SKM-1 (cell line): ENCODE measurements around the gene MAD1L1.

Experiments
- DNase-seq: peaks from one replicate; lab custom pipeline; 2025; ENCODE audit not compliant: unreplicated experiment; lab: John Stamatoyannopoulos, UW

MAD1L1 gene

GRCh38 chr7:1811850-1812508 is 420.8 kb downstream of the MAD1L1 start:
- no peak for DNase-seq

DNA sequence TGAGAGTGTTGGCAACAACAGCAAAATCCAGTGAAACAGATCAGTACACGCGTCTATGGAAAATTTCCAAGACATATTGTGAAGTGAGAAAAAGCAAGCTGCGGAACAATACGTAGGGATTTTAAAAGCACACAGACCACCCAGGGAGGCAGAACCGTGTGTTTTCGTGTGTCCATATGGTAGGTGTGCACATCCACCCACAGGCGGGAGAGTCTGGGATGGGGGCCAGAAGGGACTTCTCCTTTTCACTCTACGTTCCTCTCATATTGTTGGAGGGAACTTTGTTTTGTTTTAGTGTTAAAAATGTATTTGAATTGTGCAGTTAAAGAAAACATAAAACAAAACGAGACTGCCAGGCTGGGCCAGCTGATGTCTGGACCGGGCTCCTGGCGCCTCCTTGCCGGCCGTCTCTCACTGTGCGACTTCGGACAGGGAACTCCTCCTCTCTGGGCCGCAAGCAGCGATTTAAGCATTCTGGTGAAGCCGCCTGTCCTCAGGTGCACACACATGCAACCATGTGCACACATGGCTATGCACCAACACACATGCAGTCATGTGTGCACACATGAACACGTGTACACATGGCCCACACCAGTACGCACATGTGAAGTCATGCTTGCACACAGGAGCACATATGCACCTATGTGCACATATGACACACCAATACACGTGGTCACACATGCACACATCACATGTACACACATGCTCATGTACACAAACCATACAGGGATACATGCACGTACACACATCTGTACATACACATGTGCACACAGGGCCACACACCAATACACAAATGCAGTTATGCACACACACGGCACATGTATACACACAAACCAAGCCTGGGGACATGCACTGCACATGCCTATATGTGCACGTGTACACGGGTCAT is 421.5 kb downstream of the MAD1L1 start:
- no peak for DNase-seq

- DNase-seq = no peak
Measured at GRCh38 chr7:1810521-1810920, 422.2 kb downstream of the MAD1L1 start.

- no peak for DNase-seq
Measured at GRCh38 chr7:1809601-1810258, 423.0 kb downstream of the MAD1L1 start.

DNA sequence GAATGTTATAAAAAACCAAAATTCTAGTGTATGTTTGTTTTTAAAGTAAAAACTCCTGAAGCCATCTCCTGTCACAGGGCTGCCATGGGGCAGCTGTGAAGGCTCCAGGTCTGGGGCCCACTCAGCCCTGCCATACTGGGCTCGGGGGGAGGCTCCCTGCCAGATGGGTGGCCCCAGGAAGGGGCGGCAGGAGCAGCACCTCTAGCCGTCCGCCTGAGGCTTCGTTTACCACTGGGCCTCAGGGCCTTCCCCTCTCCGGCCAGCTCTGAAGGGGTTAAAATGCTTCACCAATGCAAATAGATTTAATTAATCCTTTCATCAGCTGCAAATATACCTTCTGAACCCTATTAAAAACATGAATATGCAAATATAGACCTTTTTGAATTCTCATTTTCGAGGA is 423.7 kb downstream of the MAD1L1 start:
- DNase-seq = no peak

DNA sequence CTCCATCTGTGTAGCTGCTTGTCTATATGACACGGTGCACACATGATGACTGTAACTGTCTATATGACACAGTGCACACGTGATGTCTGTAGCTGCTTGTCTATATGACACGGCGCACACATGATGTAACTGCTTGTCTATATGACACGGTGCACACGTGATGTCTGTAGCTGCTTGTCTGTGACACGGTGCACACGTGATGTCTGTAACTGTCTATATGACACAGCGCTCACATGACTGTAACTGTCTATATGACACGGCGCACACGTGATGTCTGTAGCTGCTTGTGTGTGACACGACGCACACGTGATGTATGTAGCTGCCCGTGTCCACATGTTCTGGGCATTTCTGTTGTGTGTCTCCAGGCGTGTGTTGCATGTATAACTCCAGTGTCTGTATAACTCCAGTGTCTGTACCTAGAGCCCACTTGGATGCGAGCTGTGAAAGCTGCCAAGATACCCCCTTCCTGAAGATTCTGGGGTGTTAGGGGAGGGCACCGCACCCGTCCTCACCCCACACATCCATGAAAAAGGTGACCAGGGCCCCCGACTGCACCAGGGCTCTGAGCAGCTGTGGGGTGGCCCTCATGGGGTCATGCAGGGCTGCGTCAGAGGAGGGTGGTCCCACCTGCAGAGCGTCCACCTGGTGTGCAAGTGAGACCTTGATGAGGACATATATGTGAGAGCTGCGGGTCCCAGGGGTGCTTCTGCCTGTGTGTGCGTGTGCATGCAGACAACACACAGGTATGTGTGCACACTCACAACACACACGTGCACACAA is 424.7 kb downstream of the MAD1L1 start:
- DNase-seq = no peak

DNA sequence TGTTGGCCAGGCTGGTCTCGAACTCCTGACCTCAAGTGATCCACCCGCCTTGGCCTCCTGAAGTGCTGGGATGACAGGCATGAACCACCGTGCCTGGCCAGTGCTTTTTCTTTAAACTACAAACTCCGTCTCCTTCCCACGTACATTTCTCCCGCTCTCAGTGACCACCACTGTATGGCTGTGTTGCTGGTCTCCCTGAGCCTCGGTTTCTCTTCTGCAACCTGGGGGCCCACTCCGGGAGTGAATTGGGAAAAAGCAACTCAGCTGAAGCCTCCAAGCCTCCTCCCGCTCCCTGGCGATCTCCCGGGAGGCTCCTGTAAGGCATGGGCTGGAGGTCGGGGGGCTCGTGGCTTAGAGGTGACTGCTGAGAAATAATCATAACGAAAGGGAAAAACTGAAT is 426.4 kb downstream of the MAD1L1 start:
- no peak for DNase-seq

GRCh38 chr7:1804310-1804709 is 428.4 kb downstream of the MAD1L1 start:
- DNase-seq = no peak

DNA sequence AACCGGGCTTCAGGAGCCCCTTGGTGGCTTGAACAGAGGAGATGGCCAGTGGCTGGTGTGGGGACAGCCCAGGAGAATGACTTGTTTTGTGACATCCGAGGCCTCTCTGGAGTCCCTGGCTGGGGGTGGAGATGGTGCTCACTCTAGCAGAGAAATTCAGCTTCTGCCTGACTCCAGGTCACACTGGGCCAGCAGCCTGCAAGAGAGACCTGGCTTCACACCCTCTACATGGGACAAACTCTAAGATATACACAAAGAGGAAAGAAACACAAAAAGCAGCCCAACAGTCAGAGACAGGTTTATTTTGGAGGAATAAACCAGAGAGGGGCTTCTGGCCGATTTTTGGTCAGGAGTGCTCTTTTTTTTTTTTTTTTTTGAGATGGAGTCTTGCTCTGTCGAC is 429.8 kb downstream of the MAD1L1 start:
- DNase-seq = no peak

DNA sequence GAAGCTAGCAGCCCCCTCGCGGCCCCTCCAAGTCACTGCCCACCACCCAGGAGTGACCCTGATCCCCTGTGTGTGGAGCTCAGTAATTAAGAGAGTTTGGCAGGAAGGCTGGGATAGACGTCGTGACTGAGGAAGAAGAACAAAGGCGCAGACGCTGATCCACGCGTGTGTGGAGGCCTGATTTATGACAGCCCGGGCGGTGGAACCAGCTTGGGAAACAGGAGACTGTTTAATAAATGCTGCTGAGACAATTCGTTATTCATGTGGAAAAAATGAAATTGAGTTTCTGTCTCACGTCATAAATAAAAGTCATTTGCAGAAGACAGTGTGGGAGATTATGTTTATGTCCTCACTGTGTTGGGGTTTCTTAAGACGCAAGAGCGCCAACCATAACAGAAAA is 431.8 kb downstream of the MAD1L1 start:
- no peak for DNase-seq

DNA sequence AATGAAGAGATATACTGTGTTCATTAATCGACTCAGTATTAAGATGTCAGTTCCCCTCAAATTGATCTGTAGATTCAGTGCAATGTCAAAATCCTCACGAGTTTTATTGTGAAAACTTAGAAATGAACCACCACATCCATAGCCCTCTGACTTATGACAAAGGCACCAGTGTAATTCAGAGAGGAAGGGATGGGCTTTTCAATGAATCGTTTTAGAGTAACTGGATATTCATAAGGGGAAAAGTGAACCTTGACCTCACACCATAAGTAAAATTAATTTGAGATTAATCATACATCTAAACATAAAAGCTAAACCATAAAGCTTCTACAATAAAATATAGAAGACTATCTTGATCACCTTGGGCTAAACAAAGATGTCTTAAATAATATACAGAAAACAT is 434.6 kb downstream of the MAD1L1 start:
- DNase-seq = no peak

GRCh38 chr7:1794888-1795542 is 437.7 kb downstream of the MAD1L1 start:
- DNase-seq = no peak

- no peak for DNase-seq
Measured at GRCh38 chr7:1787681-1788235, 445.0 kb downstream of the MAD1L1 start.

- no peak for DNase-seq
Measured at GRCh38 chr7:1787241-1787640, 445.5 kb downstream of the MAD1L1 start.

GRCh38 chr7:1785839-1786238 is 446.9 kb downstream of the MAD1L1 start:
- DNase-seq = no peak

GRCh38 chr7:1781369-1781768 is 451.4 kb downstream of the MAD1L1 start:
- no peak for DNase-seq

GRCh38 chr7:1779445-1779844 is 453.3 kb downstream of the MAD1L1 start:
- no peak for DNase-seq

DNA sequence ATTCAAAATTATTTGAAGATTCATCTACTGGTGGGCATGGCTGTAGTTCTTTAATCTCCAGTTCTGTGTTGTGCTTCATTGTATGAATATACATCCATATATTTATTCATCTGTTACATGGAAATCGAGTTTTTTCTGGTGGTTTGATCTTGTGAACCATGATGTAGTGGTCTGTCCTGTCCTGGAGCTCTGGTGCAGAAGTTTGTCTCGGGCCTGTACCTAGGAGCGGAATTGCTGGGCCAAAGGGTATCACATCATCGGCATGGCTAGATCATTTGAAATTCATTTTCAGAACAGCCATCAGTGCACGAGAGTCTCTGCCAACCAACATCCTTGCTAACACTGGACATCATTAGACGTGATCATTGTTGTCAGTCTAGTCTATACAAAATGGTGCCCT is 455.6 kb downstream of the MAD1L1 start:
- DNase-seq = no peak

DNA sequence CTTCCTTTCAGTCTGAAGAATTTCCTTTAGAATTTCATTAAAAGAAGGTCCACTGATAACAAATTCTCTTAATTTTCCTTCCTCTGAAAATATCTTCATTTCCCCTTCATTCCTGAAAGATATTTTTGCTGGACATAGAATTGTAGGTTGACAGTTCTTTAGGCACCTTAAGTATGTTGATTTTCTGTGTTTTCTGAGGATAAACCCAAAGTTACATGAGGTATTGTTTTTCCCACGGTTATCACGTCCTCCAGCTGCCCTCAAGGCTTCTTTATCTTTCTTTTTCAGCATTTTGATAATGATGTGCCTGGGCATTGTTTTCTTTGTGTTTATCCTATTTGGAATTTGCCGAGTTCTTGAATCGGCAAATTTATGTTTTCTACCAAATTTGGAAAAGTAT is 457.4 kb downstream of the MAD1L1 start:
- DNase-seq = no peak

- DNase-seq = no peak
Measured at GRCh38 chr7:1770331-1770730, 462.4 kb downstream of the MAD1L1 start.
